ENCODE data around the gene RARA.

- TF ChIP-seq GATA2 (IDR thresholded peaks at IDR 0.05; ENCODE audit: low read depth, low read length) (no peak), GATA3 (IDR thresholded peaks at IDR 0.05; ENCODE audit: low read depth, low read length) (no peak)
Observed at GRCh38 chr17:40259505-40259904, 49.5 kb upstream of the RARA start.

Data from SH-SY5Y (cell line).